ENCODE measurements around the gene STX7.

STX7 gene

GRCh38 chr6:132479131-132479530, 33.8 kb downstream of the STX7 start:
- Histone ChIP-seq H3K4me3 (ENCODE audit: low read length) (no peak overlapping the region), H3K36me3 (ENCODE audit: insufficient read depth, low read length) (no peaks in the 10 kb centered on the region), H3K27me3 (ENCODE audit: insufficient read depth, low read length) (no peaks in the 10 kb centered on the region), H2AFZ (ENCODE audit: low read depth, low read length) (no peak overlapping the region), H3K9me3 (ENCODE audit: low read length) (no peaks in the 10 kb centered on the region), H3K4me1 (ENCODE audit: insufficient read depth, low read length) (no peaks in the 10 kb centered on the region)

- Histone ChIP-seq H3K27me3 (ENCODE audit: insufficient read depth, low read length) (no peaks in the 10 kb centered on the region), H3K4me1 (ENCODE audit: insufficient read depth, low read length) (no peaks in the 10 kb centered on the region)
Observed at GRCh38 chr6:132478674-132479073, 34.2 kb downstream of the STX7 start.

GRCh38 chr6:132478266-132478665, 34.6 kb downstream of the STX7 start:
- no peaks in the 10 kb centered on the region for H3K27me3 ChIP-seq (ENCODE audit: insufficient read depth, low read length)
- H3K36me3 ChIP-seq (ENCODE audit: insufficient read depth, low read length) = no peaks in the 10 kb centered on the region
- no peak overlapping the region for H3K4me3 ChIP-seq (ENCODE audit: low read length)
- no peaks in the 10 kb centered on the region for H3K9me3 ChIP-seq (ENCODE audit: low read length)
- no peaks in the 10 kb centered on the region for H3K4me1 ChIP-seq (ENCODE audit: insufficient read depth, low read length)
- H2AFZ ChIP-seq (ENCODE audit: low read depth, low read length) = no peak overlapping the region

More at GRCh38 chr6:132478674-132479073, 34.2 kb downstream of the STX7 start:
- Histone ChIP-seq H3K9me3 (ENCODE audit: low read length) (no peaks in the 10 kb centered on the region), H3K4me3 (ENCODE audit: low read length) (no peak overlapping the region), H3K36me3 (ENCODE audit: insufficient read depth, low read length) (no peaks in the 10 kb centered on the region), H2AFZ (ENCODE audit: low read depth, low read length) (no peak overlapping the region)

- no peaks in the 10 kb centered on the region for H3K27me3 ChIP-seq (ENCODE audit: insufficient read depth, low read length)
- H3K36me3 ChIP-seq (ENCODE audit: insufficient read depth, low read length) = peaks cover 2% of the 10 kb centered on the region
- H2AFZ ChIP-seq (ENCODE audit: low read depth, low read length) = no peak overlapping the region
- no peaks in the 10 kb centered on the region for H3K9me3 ChIP-seq (ENCODE audit: low read length)
- H3K4me3 ChIP-seq (ENCODE audit: low read length) = no peak overlapping the region
- H3K4me1 ChIP-seq (ENCODE audit: insufficient read depth, low read length) = no peaks in the 10 kb centered on the region
Observed at GRCh38 chr6:132476688-132477087, 36.2 kb downstream of the STX7 start.

GRCh38 chr6:132475925-132476324, 37.0 kb downstream of the STX7 start:
- Histone ChIP-seq H3K36me3 (ENCODE audit: insufficient read depth, low read length) (peaks cover 2% of the 10 kb centered on the region), H3K27me3 (ENCODE audit: insufficient read depth, low read length) (no peaks in the 10 kb centered on the region), H3K4me3 (ENCODE audit: low read length) (no peak overlapping the region), H2AFZ (ENCODE audit: low read depth, low read length) (no peak overlapping the region), H3K9me3 (ENCODE audit: low read length) (no peaks in the 10 kb centered on the region), H3K4me1 (ENCODE audit: insufficient read depth, low read length) (no peaks in the 10 kb centered on the region)

DNA sequence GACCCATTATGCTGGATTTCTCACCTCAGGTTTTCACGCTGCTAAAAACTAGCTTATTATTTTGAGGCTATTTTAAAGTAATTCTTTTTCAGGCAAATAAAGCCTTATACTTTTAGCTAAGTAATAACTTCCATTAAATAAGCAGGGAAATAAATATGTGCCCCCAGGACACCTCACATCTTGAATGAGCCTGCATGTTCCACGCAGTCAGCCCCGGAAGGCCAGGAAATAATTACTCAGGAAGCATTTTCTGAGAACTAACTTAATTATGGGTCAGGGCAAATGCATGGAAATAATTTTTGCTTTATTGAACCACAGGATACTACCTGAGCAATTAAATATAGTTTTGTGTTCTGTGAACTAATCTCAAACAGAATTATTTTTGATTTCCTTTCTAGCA, 41.1 kb downstream of the STX7 start:
- Histone ChIP-seq H3K9me3 (ENCODE audit: low read length) (no peaks in the 10 kb centered on the region), H3K36me3 (ENCODE audit: insufficient read depth, low read length) (peaks cover 10% of the 10 kb centered on the region), H2AFZ (ENCODE audit: low read depth, low read length) (no peak overlapping the region), H3K4me1 (ENCODE audit: insufficient read depth, low read length) (no peaks in the 10 kb centered on the region), H3K27me3 (ENCODE audit: insufficient read depth, low read length) (no peaks in the 10 kb centered on the region), H3K4me3 (ENCODE audit: low read length) (no peak overlapping the region)

GRCh38 chr6:132466952-132467351, 46.0 kb downstream of the STX7 start:
- Histone ChIP-seq H3K36me3 (ENCODE audit: insufficient read depth, low read length) (peaks cover 26% of the 10 kb centered on the region), H3K9me3 (ENCODE audit: low read length) (peaks cover 4% of the 10 kb centered on the region), H3K4me3 (ENCODE audit: low read length) (no peak overlapping the region), H3K4me1 (ENCODE audit: insufficient read depth, low read length) (no peaks in the 10 kb centered on the region), H2AFZ (ENCODE audit: low read depth, low read length) (no peak overlapping the region), H3K27me3 (ENCODE audit: insufficient read depth, low read length) (no peaks in the 10 kb centered on the region)

DNA sequence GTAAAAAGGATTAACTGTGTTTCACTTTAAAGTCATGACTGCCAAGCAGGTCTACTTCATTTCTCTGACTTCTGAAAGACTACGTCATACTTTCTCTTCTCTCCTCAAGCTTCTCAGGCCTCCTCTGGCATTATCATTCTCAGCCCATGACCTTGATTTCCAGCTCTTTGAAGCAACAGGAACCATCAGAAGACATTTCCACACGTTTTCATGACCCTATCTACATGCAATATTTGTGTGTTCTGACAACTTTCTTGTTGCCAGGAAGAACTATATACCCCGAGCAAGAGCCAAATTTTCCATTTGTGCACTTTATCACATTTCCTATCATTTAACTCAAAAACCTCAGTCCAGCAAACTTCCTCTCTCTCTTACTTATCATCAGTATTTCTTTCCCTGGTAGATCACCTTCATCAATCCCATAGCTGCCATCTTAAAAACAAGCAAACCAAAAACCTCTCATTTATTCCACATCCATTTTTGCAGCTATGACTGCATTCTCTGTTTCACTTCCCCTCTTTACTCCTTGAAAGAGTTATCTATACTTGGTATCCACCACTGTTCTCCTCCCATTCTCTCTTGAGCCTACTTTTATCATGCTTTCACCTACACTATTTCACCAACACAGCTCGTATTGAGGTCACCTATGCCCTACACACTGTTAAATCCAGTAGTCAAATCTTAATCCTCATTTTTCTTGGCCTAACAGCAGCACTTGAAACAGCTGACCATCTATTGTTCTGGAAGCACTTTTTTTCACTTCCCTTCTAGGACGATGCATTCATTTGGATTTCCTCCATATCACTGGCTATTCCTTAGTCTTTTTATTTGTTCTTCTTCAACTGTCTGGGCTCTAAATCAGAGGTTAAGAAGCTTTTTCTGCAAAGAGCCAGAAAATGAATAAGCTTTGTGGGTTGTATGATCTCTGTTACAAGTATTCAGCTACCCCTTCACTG, 47.1 kb downstream of the STX7 start:
- H3K9me3 ChIP-seq (ENCODE audit: low read length) = peaks cover 5% of the 10 kb centered on the region
- no peaks in the 10 kb centered on the region for H3K27me3 ChIP-seq (ENCODE audit: insufficient read depth, low read length)
- H3K36me3 ChIP-seq (ENCODE audit: insufficient read depth, low read length) = peaks cover 33% of the 10 kb centered on the region
- H3K4me3 ChIP-seq (ENCODE audit: low read length) = no peak overlapping the region
- H3K4me1 ChIP-seq (ENCODE audit: insufficient read depth, low read length) = no peaks in the 10 kb centered on the region
- H2AFZ ChIP-seq (ENCODE audit: low read depth, low read length) = no peak overlapping the region

- Histone ChIP-seq H3K9me3 (ENCODE audit: low read length) (peaks cover 5% of the 10 kb centered on the region), H3K4me3 (ENCODE audit: low read length) (no peak overlapping the region), H3K4me1 (ENCODE audit: insufficient read depth, low read length) (no peaks in the 10 kb centered on the region), H3K36me3 (ENCODE audit: insufficient read depth, low read length) (peaks cover 37% of the 10 kb centered on the region), H2AFZ (ENCODE audit: low read depth, low read length) (no peak overlapping the region), H3K27me3 (ENCODE audit: insufficient read depth, low read length) (no peaks in the 10 kb centered on the region)
Observed at GRCh38 chr6:132464538-132465256, 48.2 kb downstream of the STX7 start.

DNA sequence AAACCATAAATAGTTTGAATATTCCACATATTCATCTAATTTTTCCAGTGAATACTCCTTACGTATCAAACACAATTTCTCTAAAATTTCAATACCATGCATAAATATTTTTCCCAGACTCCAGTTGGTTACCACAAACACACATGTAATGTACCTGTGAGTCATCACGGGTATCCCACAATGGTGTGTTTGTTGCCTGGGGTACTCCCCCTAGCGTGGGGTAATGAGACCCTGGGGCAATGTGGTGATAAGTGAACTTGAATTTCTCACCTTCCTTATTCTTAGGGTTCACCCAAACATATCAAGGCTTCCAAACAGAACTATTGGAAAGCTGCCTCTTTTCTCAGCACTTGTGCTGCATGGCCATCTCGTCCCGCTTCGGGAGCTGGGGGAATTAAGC, 51.0 kb downstream of the STX7 start:
- Histone ChIP-seq H3K4me1 (ENCODE audit: insufficient read depth, low read length) (no peaks in the 10 kb centered on the region), H3K27me3 (ENCODE audit: insufficient read depth, low read length) (no peaks in the 10 kb centered on the region), H3K9me3 (ENCODE audit: low read length) (peaks cover 5% of the 10 kb centered on the region), H3K36me3 (ENCODE audit: insufficient read depth, low read length) (peaks cover 41% of the 10 kb centered on the region), H2AFZ (ENCODE audit: low read depth, low read length) (no peak overlapping the region), H3K4me3 (ENCODE audit: low read length) (no peak overlapping the region)

- H3K4me3 ChIP-seq (ENCODE audit: low read length) = no peak overlapping the region
- H3K9me3 ChIP-seq (ENCODE audit: low read length) = peaks cover 5% of the 10 kb centered on the region
- no peaks in the 10 kb centered on the region for H3K4me1 ChIP-seq (ENCODE audit: insufficient read depth, low read length)
- peaks cover 44% of the 10 kb centered on the region for H3K36me3 ChIP-seq (ENCODE audit: insufficient read depth, low read length)
- H2AFZ ChIP-seq (ENCODE audit: low read depth, low read length) = no peak overlapping the region
- no peaks in the 10 kb centered on the region for H3K27me3 ChIP-seq (ENCODE audit: insufficient read depth, low read length)
Observed at GRCh38 chr6:132459605-132459952, 53.3 kb downstream of the STX7 start.

- Histone ChIP-seq H3K27me3 (ENCODE audit: insufficient read depth, low read length) (no peaks in the 10 kb centered on the region), H3K36me3 (ENCODE audit: insufficient read depth, low read length) (peaks cover 45% of the 10 kb centered on the region), H3K4me1 (ENCODE audit: insufficient read depth, low read length) (no peaks in the 10 kb centered on the region), H3K9me3 (ENCODE audit: low read length) (peaks cover 5% of the 10 kb centered on the region), H2AFZ (ENCODE audit: low read depth, low read length) (no peak overlapping the region), H3K4me3 (ENCODE audit: low read length) (no peak overlapping the region)
Observed at GRCh38 chr6:132458887-132459604, 53.9 kb downstream of the STX7 start.

GRCh38 chr6:132456700-132457143, 56.2 kb downstream of the STX7 start:
- Histone ChIP-seq H3K4me3 (ENCODE audit: low read length) (no peak overlapping the region), H3K36me3 (ENCODE audit: insufficient read depth, low read length) (peaks cover 25% of the 10 kb centered on the region), H3K27me3 (ENCODE audit: insufficient read depth, low read length) (no peaks in the 10 kb centered on the region), H2AFZ (ENCODE audit: low read depth, low read length) (no peak overlapping the region), H3K9me3 (ENCODE audit: low read length) (no peaks in the 10 kb centered on the region), H3K4me1 (ENCODE audit: insufficient read depth, low read length) (no peaks in the 10 kb centered on the region)
